SK-N-SH (cell line): ENCODE measurements around the gene UBN2. TPM values are rescaled to one million over a fixed set of nuclear protein-coding genes. Genes with fewer than 3 reads are reported as not detected.
"Not testable (repeated sequence)": the region's sequence is repeated elsewhere in the genome, so short reads cannot be mapped to it uniquely, and the experiment has no call there.

Experiments used
- CTCF ChIA-PET: fragments of 300-600, 350-600 bp; formaldehyde crosslinking; extraction: SDS; loops from one replicate; lab custom pipeline; 2021; lab: Yijun Ruan, JAX
- POLR2A ChIA-PET: fragments of 350-600 bp; sonication (Branson Sonifier 250); formaldehyde crosslinking; extraction: SDS; loops from one replicate; lab custom pipeline; 2020; ENCODE audit warnings: antibody characterized with exemption, inconsistent platforms; lab: Yijun Ruan, JAX
- DNase-seq: peaks from one replicate; pipeline ENCODE4 v3.0.0; 2012
- H2AFZ ChIP-seq: fragments of 200-600 bp; sonication (generic); 2 replicates; pipeline ENCODE4 v1.8.1; 2016; ENCODE audit warnings: antibody characterized with exemption, mild to moderate bottlenecking, low read depth
- H3F3A ChIP-seq: fragments of 200-600 bp; sonication (generic); replicated peaks from 2 replicates; pipeline ENCODE3; 2016; ENCODE audit warnings: antibody characterized with exemption, mild to moderate bottlenecking; ENCODE audit not compliant: insufficient read depth
- H3K27ac ChIP-seq, 2 experiments: fragments of 200-500 bp in 1 of 2; fragments of 200-600 bp in 1 of 2; sonication (Bioruptor generic) in 1 of 2; sonication (generic), shearing (Covaris generic) in 1 of 2; 2 replicates each; pipeline versions ENCODE4 v1.5.1 to v1.6.1; 2014 to 2016; ENCODE audit warnings: low read depth in 2 of 2, inconsistent platforms in 1 of 2, low read length in 1 of 2, mild to moderate bottlenecking in 1 of 2, mixed read lengths in 1 of 2
- H3K27me3 ChIP-seq: fragments of 200-600 bp; sonication (generic), shearing (Covaris generic); 2 replicates; pipeline ENCODE4 v1.6.1; 2016; ENCODE audit warnings: mixed run types; ENCODE audit not compliant: insufficient read depth
- H3K36me3 ChIP-seq, 2 experiments: fragments of 200-500 bp in 1 of 2; fragments of 200-600 bp in 1 of 2; sonication (Bioruptor generic) in 1 of 2; sonication (generic) in 1 of 2; replicated peaks in 1 of 2; 2 replicates each; pipeline versions ENCODE3 to v1.5.1; 2014 to 2016; ENCODE audit warnings: low read length in 1 of 2, mild to moderate bottlenecking in 1 of 2; ENCODE audit not compliant: insufficient read depth in 2 of 2, control insufficient read depth in 1 of 2
- H3K4me1 ChIP-seq, 2 experiments: fragments of 200-500 bp in 1 of 2; fragments of 200-600 bp in 1 of 2; sonication (Bioruptor generic) in 1 of 2; sonication (generic), shearing (Covaris generic) in 1 of 2; 2 replicates each; pipeline versions ENCODE4 v1.5.1 to v1.6.1; 2014 to 2016; ENCODE audit warnings: low read depth in 1 of 2, low read length in 1 of 2, mixed run types in 1 of 2; ENCODE audit not compliant: insufficient read depth in 2 of 2, control insufficient read depth in 1 of 2
- H3K4me2 ChIP-seq: fragments of 200-600 bp; sonication (generic), shearing (Covaris generic); 2 replicates; pipeline ENCODE4 v1.6.1; 2017; ENCODE audit warnings: mixed run types
- H3K4me3 ChIP-seq, 2 experiments: fragments of 200-500 bp in 1 of 2; fragments of 200-600 bp in 1 of 2; sonication (Bioruptor generic) in 1 of 2; sonication (generic), shearing (Covaris generic) in 1 of 2; 2 replicates each; pipeline versions ENCODE4 v1.5.1 to v1.8.1; 2014 to 2016; ENCODE audit warnings: low read depth in 2 of 2, inconsistent platforms in 1 of 2, low read length in 1 of 2, mild to moderate bottlenecking in 1 of 2, mixed read lengths in 1 of 2, moderate library complexity in 1 of 2
- H3K79me2 ChIP-seq: fragments of 200-600 bp; sonication (generic); 2 replicates; pipeline ENCODE4 v1.8.1; 2017; ENCODE audit warnings: mild to moderate bottlenecking; ENCODE audit not compliant: insufficient read depth
- H3K9ac ChIP-seq: fragments of 200-600 bp; sonication (generic); 2 replicates; pipeline ENCODE4 v1.6.1; 2017; ENCODE audit warnings: mixed run types
- H3K9me2 ChIP-seq: fragments of 200-600 bp; sonication (generic); 2 replicates; pipeline ENCODE4 v1.6.1; 2017; ENCODE audit warnings: mixed run types
- H3K9me3 ChIP-seq: fragments of 200-600 bp; sonication (generic); 2 replicates; pipeline ENCODE4 v1.6.1; 2017; ENCODE audit warnings: mixed run types, mild to moderate bottlenecking, moderate library complexity
- H4K20me1 ChIP-seq: fragments of 200-600 bp; sonication (generic); 2 replicates; pipeline ENCODE4 v1.6.1; 2017; ENCODE audit warnings: mild to moderate bottlenecking, mixed run types; ENCODE audit not compliant: insufficient read depth
- CHD2 ChIP-seq: fragments of 150-350 bp; IDR thresholded peaks from 2 replicates; pipeline ENCODE4 v1.6.1; 2018; ENCODE audit warnings: low read length; ENCODE audit not compliant: partially characterized antibody
- ELF1 ChIP-seq: IDR thresholded peaks from 2 replicates; pipeline ENCODE4 v1.4.0; 2012
- EZH2phosphoT487 ChIP-seq: fragments of 200-600 bp; sonication (generic); IDR thresholded peaks from 2 replicates; pipeline ENCODE4 v1.6.1; 2017; ENCODE audit warnings: low read depth, mixed run types, mild to moderate bottlenecking, antibody characterized with exemption, moderate library complexity, borderline replicate concordance
- IRF3 ChIP-seq: fragments of 150-350 bp; IDR thresholded peaks from 2 replicates; pipeline ENCODE4 v1.6.1; 2016; ENCODE audit warnings: mild to moderate bottlenecking, low read depth, low read length
- JUND ChIP-seq: IDR thresholded peaks from 2 replicates; pipeline ENCODE4 v1.4.0; 2012
- NFIC ChIP-seq: IDR thresholded peaks from 2 replicates; pipeline ENCODE4 v1.4.0; 2012; ENCODE audit warnings: borderline replicate concordance
- POLR2AphosphoS5 ChIP-seq: IDR thresholded peaks from 2 replicates; pipeline ENCODE4 v1.6.1; 2012; ENCODE audit warnings: low read depth, low read length
- RAD21 ChIP-seq: IDR thresholded peaks from 2 replicates; pipeline ENCODE4 v1.6.1; 2012; ENCODE audit warnings: mild to moderate bottlenecking, low read length
- REST ChIP-seq: IDR thresholded peaks from 2 replicates; pipeline ENCODE4 v1.6.1; 2012; ENCODE audit warnings: mild to moderate bottlenecking, low read depth, low read length, moderate library complexity
- SMC3 ChIP-seq: IDR thresholded peaks from 2 replicates; pipeline ENCODE4 v1.6.1; 2012; ENCODE audit warnings: low read depth, low read length, improper control_type of control experiment
- TAF1 ChIP-seq: IDR thresholded peaks from 2 replicates; pipeline ENCODE4 v1.6.1; 2012; ENCODE audit warnings: low read depth, mild to moderate bottlenecking, low read length, moderate library complexity, borderline replicate concordance
- USF1 ChIP-seq: IDR thresholded peaks from 2 replicates; pipeline ENCODE4 v1.4.0; 2012; ENCODE audit warnings: low read depth, borderline replicate concordance
- USF2 ChIP-seq: fragments of 150-350 bp; IDR thresholded peaks from 2 replicates; pipeline ENCODE4 v1.6.1; 2017; ENCODE audit warnings: antibody characterized with exemption, low read length, low read depth, borderline replicate concordance
- WGBS: methylation state at CpG from one replicate; pipeline ENCODE4 v1.1.6; 2017; ENCODE audit warnings: low lambda C conversion rate; 5-methylcytosine and 5-hydroxymethylcytosine counted together
- polyA plus RNA-seq, 3 experiments: library from polyadenylated mRNA; depleted of rRNA; stranded (reverse); fragments of >200 nt; gene quantifications; 2 replicates each; pipeline ENCODE4 v1.2.3, GENCODE V29; 2012

Gene UBN2
- polyA plus RNA-seq, 1 of the 3 experiments (the other 2 are of a cell fraction), result 2.0 TPM

- H3K9me2 ChIP-seq, result no peaks in the 10 kb centered on the region
- H3K36me3 ChIP-seq, result no peaks in the 10 kb centered on the region
- no peaks in the 10 kb centered on the region for H4K20me1 ChIP-seq
- H3K9me3 ChIP-seq, result no peaks in the 10 kb centered on the region
- H2AFZ ChIP-seq, result no peak overlapping the region
- WGBS, result 95% methylated on average over 5 of the region's 5 CpGs
- H3K4me3 ChIP-seq, result no peak overlapping the region
- H3K4me1 ChIP-seq, result no peaks in the 10 kb centered on the region; a peak in 1 of 4 replicates
- no peak for TF ChIP-seq ELF1
- no peak for TF ChIP-seq SMC3
- no peak for TF ChIP-seq USF1
- TF ChIP-seq POLR2AphosphoS5, result no peak
- ChIA-PET CTCF (interaction anchor here (1.1 to 1.9 kb wide), 2 partner anchors 12 to 14 kb away, joined by 3 to 5 read pairs; no protein-coding TSS in a partner anchor), POLR2A (no interaction called here)
- no peaks in the 10 kb centered on the region for H3K27me3 ChIP-seq
- DNase-seq, result no peak
- H3F3A ChIP-seq, result peaks cover 7% of the 10 kb centered on the region
- no peaks in the 10 kb centered on the region for H3K79me2 ChIP-seq
- no peak overlapping the region for H3K27ac ChIP-seq
- no peak overlapping the region for H3K4me2 ChIP-seq
- H3K9ac ChIP-seq, result no peak overlapping the region
Observed at GRCh38 chr7:139332697-139333359, 101.8 kb downstream of the UBN2 start.

GRCh38 chr7:139333443-139333842 is 102.4 kb downstream of the UBN2 start:
- H3K79me2 ChIP-seq, H3K4me1 ChIP-seq, H3K9me2 ChIP-seq, H3K36me3 ChIP-seq, POLR2A ChIA-PET, H3K27ac ChIP-seq, H3K9ac ChIP-seq, H4K20me1 ChIP-seq, H3K4me2 ChIP-seq, H3K27me3 ChIP-seq, H2AFZ ChIP-seq, H3K9me3 ChIP-seq, H3K4me3 ChIP-seq, DNase-seq, H3F3A ChIP-seq: not testable (repeated sequence)
- 85% methylated on average over 13 of the region's 13 CpGs for WGBS
- CTCF ChIA-PET, result interaction anchor here (1.9 kb wide), 1 partner anchor 12 kb away, joined by 5 read pairs; no protein-coding TSS in a partner anchor

- Histone ChIP-seq H3F3A (peaks cover 11% of the 10 kb centered on the region), H3K36me3 (no peaks in the 10 kb centered on the region), H3K4me2 (no peak overlapping the region), H4K20me1 (no peaks in the 10 kb centered on the region), H3K9me3 (no peaks in the 10 kb centered on the region), H3K79me2 (no peaks in the 10 kb centered on the region), H3K9me2 (no peaks in the 10 kb centered on the region), H3K27me3 (no peaks in the 10 kb centered on the region), H2AFZ (no peak overlapping the region), H3K27ac (no peak overlapping the region), H3K4me1 (no peaks in the 10 kb centered on the region), H3K4me3 (no peak overlapping the region), H3K9ac (no peak overlapping the region)
- ChIA-PET CTCF (interaction anchor here (1.0 kb wide), 1 partner anchor 55 kb away, joined by 3 read pairs; no protein-coding TSS in a partner anchor), POLR2A (no interaction called here)
- WGBS, result 77% methylated on average over 4 of the region's 4 CpGs
- DNase-seq, result no peak
- TF ChIP-seq TAF1, result no peak
- no peak for TF ChIP-seq REST
- no peak for TF ChIP-seq POLR2AphosphoS5
- TF ChIP-seq IRF3, result no peak
- no peak for TF ChIP-seq SMC3
- TF ChIP-seq ELF1, result no peak
- no peak for TF ChIP-seq RAD21
- TF ChIP-seq NFIC, result no peak
- no peak for TF ChIP-seq CHD2
- no peak for TF ChIP-seq JUND
- no peak for TF ChIP-seq USF2
- no peak for TF ChIP-seq EZH2phosphoT487
Observed at GRCh38 chr7:139334399-139335150, 103.5 kb downstream of the UBN2 start.
